ENCODE data around the gene OBSCN. TPM values are rescaled to one million over a fixed set of nuclear protein-coding genes. Genes with fewer than 3 reads are reported as not detected.

The OBSCN gene
- total and polyA plus RNA-seq, 2 of the 4 experiments (the other 2 are of a cell fraction), result 4.1 to 9.5 TPM

DNA sequence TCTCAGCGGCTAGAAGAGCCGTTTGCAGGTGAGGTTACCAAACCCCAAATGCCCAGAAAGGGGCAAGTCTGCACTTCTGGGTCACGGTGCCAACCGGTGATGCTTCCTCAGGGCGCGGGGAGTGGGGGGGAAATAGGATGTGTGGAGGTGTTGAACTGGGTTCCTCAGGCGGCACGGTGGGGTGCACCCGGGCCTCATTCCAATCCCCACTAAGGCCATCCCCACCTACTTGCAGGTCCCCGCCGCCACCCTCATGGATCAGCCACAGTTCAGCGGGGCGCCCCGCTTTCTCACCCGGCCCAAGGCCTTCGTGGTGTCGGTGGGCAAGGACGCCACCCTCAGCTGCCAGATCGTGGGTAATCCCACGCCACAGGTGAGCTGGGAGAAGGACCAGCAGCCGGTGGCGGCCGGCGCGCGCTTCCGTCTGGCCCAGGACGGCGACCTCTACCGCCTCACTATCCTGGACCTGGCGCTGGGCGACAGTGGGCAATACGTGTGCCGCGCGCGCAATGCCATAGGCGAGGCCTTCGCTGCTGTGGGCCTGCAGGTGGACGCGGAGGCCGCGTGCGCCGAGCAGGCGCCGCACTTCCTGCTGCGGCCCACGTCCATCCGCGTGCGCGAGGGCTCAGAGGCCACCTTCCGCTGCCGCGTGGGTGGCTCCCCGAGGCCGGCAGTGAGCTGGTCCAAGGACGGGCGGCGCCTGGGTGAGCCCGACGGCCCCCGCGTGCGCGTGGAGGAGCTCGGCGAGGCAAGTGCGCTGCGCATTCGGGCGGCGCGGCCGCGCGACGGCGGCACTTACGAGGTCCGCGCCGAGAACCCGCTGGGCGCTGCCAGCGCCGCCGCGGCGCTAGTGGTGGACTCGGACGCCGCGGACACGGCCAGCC is 3.9 kb downstream of the OBSCN start:
- dilution Hi-C loops (cut with HindIII; ENCODE audit: low sequenced_read_pairs, unreplicated experiment) (no loop called here), in situ Hi-C loops (cut with MboI; ENCODE audit: low sequenced_read_pairs) (no loop called here), intact Hi-C loops (cut with micrococcal nuclease) (loop anchor here (5.0 kb wide), 1 partner anchor 246 kb away; a partner anchor contains a TSS)
- H3K4me1 ChIP-seq (ENCODE audit: control insufficient read depth, insufficient read depth, low read length), result peaks cover 10% of the 10 kb centered on the region; the same call in 1 of the 2 replicates
- H3K4me2 ChIP-seq (ENCODE audit: low read depth, low read length), result no peak overlapping the region
- ChIA-PET POLR2A (ENCODE audit: unreplicated experiment) (no interaction called here), CTCF (no interaction called here)
- H2BK20ac ChIP-seq (ENCODE audit: low read depth, low read length), result no peak overlapping the region
- H2BK15ac ChIP-seq (ENCODE audit: low read depth, low read length), result no peak overlapping the region
- no peaks in the 10 kb centered on the region; the same call in 1 of the 2 replicates for H3K27me3 ChIP-seq (ENCODE audit: control insufficient read depth, insufficient read depth, low read length)
- H3K27ac ChIP-seq (ENCODE audit: insufficient read depth, low read length), result no peak overlapping the region
- no peak for ATAC-seq (ENCODE audit: low read depth)
- no peak overlapping the region for H4K91ac ChIP-seq (ENCODE audit: insufficient read depth, low read depth, low read length)
- H3K9me1 ChIP-seq (ENCODE audit: insufficient read depth, low read length), result peaks cover 4% of the 10 kb centered on the region; the same call in 1 of the 2 replicates
- H4K5ac ChIP-seq (ENCODE audit: low read depth, low read length), result no peak overlapping the region
- no peak for DNase-seq
- peaks cover 5% of the 10 kb centered on the region; the same call in 1 of the 2 replicates for H3K36me3 ChIP-seq (ENCODE audit: control insufficient read depth, insufficient read depth, low read length)
- H3K9me3 ChIP-seq (ENCODE audit: control insufficient read depth, insufficient read depth, low read length), result no peaks in the 10 kb centered on the region
- H2AK5ac ChIP-seq (ENCODE audit: low read depth, low read length), result no peak overlapping the region
- H3K18ac ChIP-seq (ENCODE audit: low read depth, low read length), result no peak overlapping the region
- no peak overlapping the region for H3K4me3 ChIP-seq (ENCODE audit: insufficient read depth, low read depth, low read length)
- no peak overlapping the region for H3K9ac ChIP-seq (ENCODE audit: low read depth, low read length)
- no peak overlapping the region for H3K56ac ChIP-seq (ENCODE audit: extremely low read depth, insufficient read depth, low read length)
- H3K79me1 ChIP-seq (ENCODE audit: low read depth in 1 of 2, low read length in 2 of 2), result peaks cover 0 to 13% of the 10 kb centered on the region in 2 experiments; a peak in 2 of 4 replicates
- H2BK5ac ChIP-seq (ENCODE audit: low read depth, low read length, poor library complexity, severe bottlenecking), result no peak overlapping the region
- TF ChIP-seq RAD21 (IDR thresholded peaks at IDR 0.05; ENCODE audit: low read length), result no peak
- TF ChIP-seq BHLHE40 (IDR thresholded peaks at IDR 0.05; ENCODE audit: low read depth, low read length), result no peak
- TF ChIP-seq MAFK (IDR thresholded peaks at IDR 0.05; ENCODE audit: low read depth, low read length), result no peak
- no peak for TF ChIP-seq RFX5 (IDR thresholded peaks at IDR 0.05; ENCODE audit: low read depth, low read length)
- no peak for TF ChIP-seq NFE2L2 (IDR thresholded peaks at IDR 0.05; ENCODE audit: low read depth, low read length)
- TF ChIP-seq MXI1 (IDR thresholded peaks at IDR 0.05; ENCODE audit: borderline replicate concordance, low read depth, low read length), result no peak
- no peak overlapping the region for H3K4ac ChIP-seq (ENCODE audit: low read depth, low read length)
- no peak overlapping the region for H2BK120ac ChIP-seq (ENCODE audit: low read depth, low read length)
- peaks cover 5% of the 10 kb centered on the region; the same call in 1 of the 2 replicates for H4K20me1 ChIP-seq (ENCODE audit: insufficient read depth, low read length)
- H3K23ac ChIP-seq (ENCODE audit: low read depth, low read length), result no peak overlapping the region
- no TSS peak for BruUV-seq (replicated peaks)
- peak overlapping the region; percentile 28 for H2AK9ac ChIP-seq (replicated peaks; ENCODE audit: low read depth, low read length, poor library complexity)
- no peak overlapping the region for H3K14ac ChIP-seq (replicated peaks; ENCODE audit: low read depth, low read length)
- H4K8ac ChIP-seq (ENCODE audit: low read depth in 2 of 2, low read length in 2 of 2), result no peak overlapping the region
- WGBS, 2 experiments (ENCODE audit: extremely low coverage in 2 of 2, insufficient read length in 1 of 2), result 64% methylated on average over 39 of the region's 96 CpGs; no CpG with 5 or more reads in 1 of the 2 experiments
- no peak overlapping the region for H2AFZ ChIP-seq (replicated peaks; ENCODE audit: low read length, poor library complexity)
